Parathyroid adenoma (tissue), 2 donors: Measurements from ENCODE around the gene CRACR2A.

Source experiments
- H2AFZ ChIP-seq: fragments of 300-600 bp; sonication (generic); one replicate; pipeline ENCODE4 v1.7.0; 2017; ENCODE audit warnings: antibody characterized with exemption, mild to moderate bottlenecking
- H3K27ac ChIP-seq: fragments of 300-600 bp; sonication (generic); one replicate; pipeline ENCODE4 v1.7.0; 2017
- H3K27me3 ChIP-seq: fragments of 300-600 bp; sonication (generic); one replicate; pipeline ENCODE4 v1.7.0; 2017; ENCODE audit warnings: low read length; ENCODE audit not compliant: control insufficient read depth, insufficient read depth
- H3K36me3 ChIP-seq: fragments of 300-600 bp; sonication (generic); one replicate; pipeline ENCODE4 v1.7.0; 2017; ENCODE audit warnings: low read length; ENCODE audit not compliant: control insufficient read depth, insufficient read depth
- H3K4me1 ChIP-seq: fragments of 300-600 bp; sonication (generic); one replicate; pipeline ENCODE4 v1.7.0; 2017; ENCODE audit warnings: control low read depth
- H3K4me2 ChIP-seq: fragments of 300-600 bp; sonication (generic); one replicate; pipeline ENCODE4 v1.7.0; 2017; ENCODE audit warnings: low read length
- H3K4me3 ChIP-seq: fragments of 300-600 bp; sonication (generic); one replicate; pipeline ENCODE4 v1.7.0; 2017; ENCODE audit warnings: low read depth, low read length
- H3K79me2 ChIP-seq: fragments of 300-600 bp; sonication (generic); one replicate; pipeline ENCODE4 v1.7.0; 2017; ENCODE audit warnings: control low read depth
- H3K9ac ChIP-seq: fragments of 300-600 bp; sonication (generic); one replicate; pipeline ENCODE4 v1.7.0; 2017; ENCODE audit warnings: mild to moderate bottlenecking
- H3K9me3 ChIP-seq: fragments of 300-600 bp; sonication (generic); one replicate; pipeline ENCODE4 v1.7.0; 2017; ENCODE audit warnings: low read length; ENCODE audit not compliant: control insufficient read depth
- TF ChIP-seq, protein P1 (sequence below): fragments of 300-600 bp; sonication (generic); IDR thresholded peaks from one replicate; pipeline ENCODE4 v1.7.0; 2017; ENCODE audit warnings: antibody characterized with exemption, mild to moderate bottlenecking
- donor health status: primary hyperparathyroidism.

CRACR2A gene

GRCh38 chr12:3630111-3630510 lies 122.8 kb downstream of the CRACR2A start:
- Histone ChIP-seq H3K4me1 (no peaks in the 10 kb centered on the region), H3K27me3 (no peaks in the 10 kb centered on the region), H3K36me3 (no peaks in the 10 kb centered on the region), H3K9me3 (no peaks in the 10 kb centered on the region), H3K79me2 (no peaks in the 10 kb centered on the region), H2AFZ (no peak overlapping the region), H3K4me2 (no peak overlapping the region), H3K9ac (no peak overlapping the region), H3K4me3 (no peak overlapping the region), H3K27ac (no peak overlapping the region)
- TF ChIP-seq, protein P1, sequence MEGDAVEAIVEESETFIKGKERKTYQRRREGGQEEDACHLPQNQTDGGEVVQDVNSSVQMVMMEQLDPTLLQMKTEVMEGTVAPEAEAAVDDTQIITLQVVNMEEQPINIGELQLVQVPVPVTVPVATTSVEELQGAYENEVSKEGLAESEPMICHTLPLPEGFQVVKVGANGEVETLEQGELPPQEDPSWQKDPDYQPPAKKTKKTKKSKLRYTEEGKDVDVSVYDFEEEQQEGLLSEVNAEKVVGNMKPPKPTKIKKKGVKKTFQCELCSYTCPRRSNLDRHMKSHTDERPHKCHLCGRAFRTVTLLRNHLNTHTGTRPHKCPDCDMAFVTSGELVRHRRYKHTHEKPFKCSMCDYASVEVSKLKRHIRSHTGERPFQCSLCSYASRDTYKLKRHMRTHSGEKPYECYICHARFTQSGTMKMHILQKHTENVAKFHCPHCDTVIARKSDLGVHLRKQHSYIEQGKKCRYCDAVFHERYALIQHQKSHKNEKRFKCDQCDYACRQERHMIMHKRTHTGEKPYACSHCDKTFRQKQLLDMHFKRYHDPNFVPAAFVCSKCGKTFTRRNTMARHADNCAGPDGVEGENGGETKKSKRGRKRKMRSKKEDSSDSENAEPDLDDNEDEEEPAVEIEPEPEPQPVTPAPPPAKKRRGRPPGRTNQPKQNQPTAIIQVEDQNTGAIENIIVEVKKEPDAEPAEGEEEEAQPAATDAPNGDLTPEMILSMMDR, result no peak

DNA sequence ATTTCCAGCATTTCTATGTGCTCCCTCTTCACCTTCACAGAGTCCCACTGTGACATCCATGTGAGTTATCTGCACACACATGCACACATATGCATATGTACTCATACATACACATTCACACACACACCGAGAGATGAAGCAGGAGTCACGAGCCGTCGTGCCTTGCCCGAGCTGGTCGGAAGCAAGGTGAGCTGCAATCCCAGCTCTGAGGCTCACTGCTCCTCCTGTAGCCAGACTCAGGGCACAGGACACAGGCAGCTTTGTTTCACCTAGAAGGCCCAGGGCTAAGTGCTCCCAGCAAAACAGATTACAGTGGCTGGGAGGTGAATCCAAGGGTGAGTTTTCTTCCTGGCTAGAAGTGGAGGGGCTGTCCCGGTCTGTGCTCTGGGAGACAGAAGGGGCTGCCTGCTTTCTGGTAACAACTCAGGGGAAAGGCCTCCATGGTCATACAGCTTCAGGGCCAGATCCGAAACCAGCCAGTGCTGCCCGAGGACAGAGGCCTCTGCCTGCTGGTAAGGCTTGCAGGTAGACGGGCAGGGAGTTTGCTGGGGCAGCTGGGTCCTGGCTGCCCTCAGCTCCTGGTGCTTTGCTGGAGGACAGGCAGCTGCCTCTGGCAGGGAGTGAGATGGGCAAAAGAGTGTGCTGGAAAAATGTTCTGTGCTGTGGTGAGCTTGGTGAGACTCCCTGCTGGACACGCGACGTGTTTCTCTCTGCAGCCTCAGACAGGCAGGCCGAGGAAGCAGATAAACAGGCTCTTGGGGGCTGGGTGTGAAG lies 123.7 kb downstream of the CRACR2A start:
- H3K36me3 ChIP-seq, result no peaks in the 10 kb centered on the region
- TF ChIP-seq, protein P1, result no peak

DNA sequence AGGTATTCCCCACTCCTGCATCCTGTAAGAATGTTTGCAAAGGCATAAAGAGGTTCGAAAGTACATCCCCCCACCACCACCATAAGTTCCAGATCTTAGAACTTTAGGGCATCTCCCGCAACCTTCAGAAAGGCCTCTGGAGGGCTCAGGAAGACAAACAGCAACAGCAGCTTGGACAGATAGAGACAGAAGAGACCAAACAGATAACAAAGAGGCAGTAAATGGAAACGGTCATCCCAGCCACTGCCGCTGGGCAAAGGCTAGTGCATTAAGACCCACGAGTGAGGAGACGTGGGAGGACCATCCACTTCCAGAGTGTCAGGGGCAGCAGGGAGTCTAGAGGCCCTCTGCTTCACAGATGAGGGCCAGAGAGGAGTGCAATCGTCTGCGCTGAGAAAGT lies 124.3 kb downstream of the CRACR2A start:
- Histone ChIP-seq H3K4me1 (no peaks in the 10 kb centered on the region), H3K27ac (no peak overlapping the region), H3K9ac (no peak overlapping the region), H3K79me2 (no peaks in the 10 kb centered on the region), H3K4me3 (no peak overlapping the region), H3K36me3 (no peaks in the 10 kb centered on the region), H3K9me3 (no peaks in the 10 kb centered on the region), H3K4me2 (no peak overlapping the region), H3K27me3 (no peaks in the 10 kb centered on the region), H2AFZ (no peak overlapping the region)
- TF ChIP-seq, protein P1, result no peak

More for the DNA sequence above, 123.7 kb downstream of the CRACR2A start:
- H2AFZ ChIP-seq, result no peak overlapping the region
- H3K27ac ChIP-seq, result no peak overlapping the region
- H3K4me3 ChIP-seq, result no peak overlapping the region
- no peaks in the 10 kb centered on the region for H3K27me3 ChIP-seq
- no peaks in the 10 kb centered on the region for H3K79me2 ChIP-seq
- H3K9me3 ChIP-seq, result no peaks in the 10 kb centered on the region
- H3K4me2 ChIP-seq, result no peak overlapping the region
- H3K4me1 ChIP-seq, result no peaks in the 10 kb centered on the region
- H3K9ac ChIP-seq, result no peak overlapping the region

DNA sequence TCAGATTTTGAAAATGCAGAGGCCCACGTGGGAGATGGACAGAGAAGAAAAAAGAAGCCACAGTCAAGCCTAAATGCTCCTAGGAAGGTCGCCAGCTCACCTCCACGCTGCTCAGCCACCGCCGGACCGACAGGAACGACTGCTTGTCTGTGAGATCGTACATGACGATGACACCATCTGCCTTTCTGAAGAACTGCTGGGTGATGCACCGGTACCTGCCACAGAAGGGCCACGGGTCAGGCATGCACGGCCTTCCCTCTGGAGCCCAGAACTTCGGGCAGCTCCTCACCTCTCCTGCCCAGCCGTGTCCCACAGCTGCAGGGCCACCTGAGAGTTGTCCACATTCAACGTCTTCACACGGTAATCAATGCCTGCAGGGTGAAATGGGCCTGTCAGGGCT lies 125.6 kb downstream of the CRACR2A start:
- no peaks in the 10 kb centered on the region for H3K9me3 ChIP-seq
- TF ChIP-seq, protein P1, result no peak
- no peak overlapping the region for H3K4me3 ChIP-seq
- no peaks in the 10 kb centered on the region for H3K36me3 ChIP-seq
- no peaks in the 10 kb centered on the region for H3K27me3 ChIP-seq
- H3K9ac ChIP-seq, result no peak overlapping the region
- H2AFZ ChIP-seq, result no peak overlapping the region
- H3K4me2 ChIP-seq, result no peak overlapping the region
- no peaks in the 10 kb centered on the region for H3K79me2 ChIP-seq
- no peak overlapping the region for H3K27ac ChIP-seq
- no peaks in the 10 kb centered on the region for H3K4me1 ChIP-seq

DNA sequence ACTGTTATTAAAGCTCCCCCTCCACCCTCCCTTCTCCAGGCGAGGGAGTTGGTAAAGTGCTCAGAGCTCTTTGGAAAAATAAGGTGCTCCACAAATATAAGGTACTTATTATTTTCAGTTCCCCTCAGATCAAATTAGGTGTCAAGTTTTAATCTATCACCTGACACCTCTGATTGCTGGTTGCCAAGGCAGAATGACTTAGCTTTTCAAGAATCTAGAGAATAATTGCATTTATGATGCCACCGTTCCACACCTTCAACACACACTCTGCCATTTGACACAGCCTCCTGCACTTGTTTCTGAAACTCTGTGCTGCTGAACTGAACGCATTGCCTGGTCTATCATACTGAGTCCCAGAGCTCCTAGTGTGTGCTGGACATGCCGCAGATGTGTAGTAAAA lies 128.6 kb downstream of the CRACR2A start:
- no peak overlapping the region for H3K27ac ChIP-seq
- no peaks in the 10 kb centered on the region for H3K79me2 ChIP-seq
- H3K4me2 ChIP-seq, result no peak overlapping the region
- H3K27me3 ChIP-seq, result no peaks in the 10 kb centered on the region
- H3K9ac ChIP-seq, result no peak overlapping the region
- TF ChIP-seq, protein P1, result no peak
- H3K9me3 ChIP-seq, result no peaks in the 10 kb centered on the region
- no peaks in the 10 kb centered on the region for H3K4me1 ChIP-seq
- H3K4me3 ChIP-seq, result no peak overlapping the region
- H2AFZ ChIP-seq, result no peak overlapping the region
- H3K36me3 ChIP-seq, result no peaks in the 10 kb centered on the region
